Measurements from ENCODE around the gene PDZRN3. TPM values are rescaled to one million over a fixed set of nuclear protein-coding genes. Genes with fewer than 3 reads are reported as not detected.
A peak's percentile ranks its signal among the peaks of the same experiment; 100 is the strongest.

The PDZRN3 gene
- total and polyA plus RNA-seq, 11 donors: 30.2 to 163 (median 76.7) TPM

DNA sequence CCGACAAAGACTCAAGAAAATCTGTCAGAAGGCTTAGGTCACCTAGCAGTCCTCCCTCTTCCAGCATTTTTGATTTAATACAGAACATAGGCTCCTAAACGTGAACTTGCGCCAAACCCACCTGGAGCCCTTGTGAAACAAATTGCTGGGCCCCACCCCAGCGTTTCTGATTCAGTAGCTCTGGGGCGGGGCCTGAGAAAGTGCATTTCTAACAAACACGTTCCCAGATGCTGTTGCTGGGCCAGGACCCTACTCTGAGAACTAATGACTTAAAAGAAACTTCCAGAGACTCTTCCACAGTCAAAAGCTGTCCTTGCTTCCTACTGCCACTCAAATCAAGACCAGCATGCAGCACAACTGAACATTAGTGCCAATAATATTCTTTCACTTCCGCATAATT is 198.1 kb downstream of the PDZRN3 start:
- Histone ChIP-seq H3K4me1 (peaks cover 0 to 47% (median 22%) of the 10 kb centered on the region in 12 donors), H3K9me3 (no peaks in the 10 kb centered on the region), H3K27me3 (no peaks in the 10 kb centered on the region), H3K27ac (peak overlapping the region in 11 of 12 donors; percentile 8 to 75 (median 68)), H3K4me3 (no peak overlapping the region), H3K36me3 (no peaks in the 10 kb centered on the region)
- 55 to 66% (median 59%) methylated on average over 7 of the region's 7 CpGs for WGBS, 4 donors
- no peak for ATAC-seq
- TF ChIP-seq, protein P1, sequence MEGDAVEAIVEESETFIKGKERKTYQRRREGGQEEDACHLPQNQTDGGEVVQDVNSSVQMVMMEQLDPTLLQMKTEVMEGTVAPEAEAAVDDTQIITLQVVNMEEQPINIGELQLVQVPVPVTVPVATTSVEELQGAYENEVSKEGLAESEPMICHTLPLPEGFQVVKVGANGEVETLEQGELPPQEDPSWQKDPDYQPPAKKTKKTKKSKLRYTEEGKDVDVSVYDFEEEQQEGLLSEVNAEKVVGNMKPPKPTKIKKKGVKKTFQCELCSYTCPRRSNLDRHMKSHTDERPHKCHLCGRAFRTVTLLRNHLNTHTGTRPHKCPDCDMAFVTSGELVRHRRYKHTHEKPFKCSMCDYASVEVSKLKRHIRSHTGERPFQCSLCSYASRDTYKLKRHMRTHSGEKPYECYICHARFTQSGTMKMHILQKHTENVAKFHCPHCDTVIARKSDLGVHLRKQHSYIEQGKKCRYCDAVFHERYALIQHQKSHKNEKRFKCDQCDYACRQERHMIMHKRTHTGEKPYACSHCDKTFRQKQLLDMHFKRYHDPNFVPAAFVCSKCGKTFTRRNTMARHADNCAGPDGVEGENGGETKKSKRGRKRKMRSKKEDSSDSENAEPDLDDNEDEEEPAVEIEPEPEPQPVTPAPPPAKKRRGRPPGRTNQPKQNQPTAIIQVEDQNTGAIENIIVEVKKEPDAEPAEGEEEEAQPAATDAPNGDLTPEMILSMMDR (IDR thresholded peaks at IDR 0.05): no peak
- no peak for TF ChIP-seq POLR2A (IDR thresholded peaks at IDR 0.05)
- intact Hi-C loops (cut with DNase I): loop anchor here in 1 of 10 donors (2.0 kb wide), 1 partner anchor 326 kb away; no protein-coding TSS in a partner anchor
- no peak for DNase-seq

DNA sequence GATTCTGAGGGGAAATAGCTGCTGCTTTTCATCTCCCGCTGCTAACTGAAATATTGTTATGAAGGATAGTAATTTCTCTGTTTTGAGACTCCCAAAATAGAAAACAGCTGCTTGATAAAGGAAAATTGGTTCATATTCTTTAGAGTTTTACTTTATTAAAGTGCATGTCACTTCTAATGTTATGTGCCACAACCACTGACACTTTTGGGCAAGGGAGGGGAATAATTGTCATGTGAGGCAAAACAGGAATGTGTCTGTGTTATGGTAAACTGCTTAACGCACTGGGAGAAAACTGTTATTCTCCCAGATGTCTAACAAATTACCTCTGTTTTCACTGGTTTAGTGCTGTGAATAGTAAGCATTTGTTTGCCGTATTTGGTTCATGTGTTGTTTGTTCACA is 201.6 kb downstream of the PDZRN3 start:
- H3K27me3 ChIP-seq: no peaks in the 10 kb centered on the region
- WGBS, 4 donors: 36 to 58% (median 50%) methylated on average over 3 of the region's 3 CpGs
- peak overlapping the region in 4 of 12 donors; percentile 4 to 72 (median 26) for H3K27ac ChIP-seq
- no peak for TF ChIP-seq POLR2A (IDR thresholded peaks at IDR 0.05)
- TF ChIP-seq, protein P1 (IDR thresholded peaks at IDR 0.05): no peak
- DNase-seq (no peak), ATAC-seq (no peak)
- H3K4me3 ChIP-seq: no peak overlapping the region
- intact Hi-C loops (cut with DNase I): no loop called here
- H3K9me3 ChIP-seq: no peaks in the 10 kb centered on the region
- H3K36me3 ChIP-seq: no peaks in the 10 kb centered on the region
- H3K4me1 ChIP-seq: peaks cover 0 to 63% (median 32%) of the 10 kb centered on the region in 12 donors

DNA sequence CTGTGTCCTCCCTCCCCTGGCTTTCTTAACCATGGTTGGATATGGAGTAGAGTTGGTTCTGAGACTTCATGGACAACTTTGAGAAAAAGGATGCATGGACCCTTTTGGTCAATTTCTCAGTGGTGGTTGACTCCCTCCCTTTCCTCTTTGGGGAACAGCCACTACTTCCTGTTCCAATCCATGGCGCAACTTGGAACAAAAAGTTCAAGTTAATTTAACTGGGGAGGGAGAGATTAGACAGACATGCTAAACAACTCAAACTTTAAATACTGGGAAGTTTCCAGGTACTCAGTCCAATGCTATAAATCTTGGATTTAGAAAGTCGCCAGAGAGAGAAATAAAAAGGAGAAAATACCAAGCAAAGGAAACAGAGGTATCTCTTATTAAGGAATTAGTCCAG is 202.2 kb downstream of the PDZRN3 start:
- ATAC-seq (no peak), DNase-seq (no peak)
- peaks cover 0 to 59% (median 32%) of the 10 kb centered on the region in 12 donors for H3K4me1 ChIP-seq
- H3K4me3 ChIP-seq: no peak overlapping the region
- H3K9me3 ChIP-seq: no peaks in the 10 kb centered on the region
- WGBS, 4 donors: 42 to 56% (median 53%) methylated on average over 2 of the region's 2 CpGs
- H3K27ac ChIP-seq: peak overlapping the region in 3 of 12 donors; percentile 6 to 72 (median 46)
- no peaks in the 10 kb centered on the region for H3K36me3 ChIP-seq
- intact Hi-C loops (cut with DNase I): no loop called here
- no peak for TF ChIP-seq POLR2A (IDR thresholded peaks at IDR 0.05)
- TF ChIP-seq, protein P1 (IDR thresholded peaks at IDR 0.05): no peak
- H3K27me3 ChIP-seq: no peaks in the 10 kb centered on the region

DNA sequence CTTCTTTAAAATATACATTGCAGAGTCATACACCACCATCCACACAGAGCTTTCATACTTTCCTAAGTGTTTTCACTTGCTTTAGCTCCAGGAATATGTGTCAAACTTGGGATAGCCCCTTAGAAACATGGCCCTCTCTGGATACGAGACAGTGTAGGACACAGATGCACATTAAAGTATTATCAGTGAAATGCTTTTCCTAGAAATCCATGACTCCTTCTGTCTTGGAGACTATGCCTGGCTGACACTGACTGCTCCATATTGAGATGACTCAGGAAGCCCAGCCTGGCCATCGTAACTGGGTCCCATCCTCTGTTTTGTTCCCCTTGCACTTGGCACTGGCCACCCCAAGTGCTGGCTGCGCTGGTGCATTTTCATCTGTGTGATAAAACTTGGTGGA is 204.8 kb downstream of the PDZRN3 start:
- ATAC-seq (peak in 2 of 4 donors; percentile 23 to 48), DNase-seq (no peak)
- TF ChIP-seq POLR2A (IDR thresholded peaks at IDR 0.05): no peak
- TF ChIP-seq, protein P1 (IDR thresholded peaks at IDR 0.05): no peak
- Histone ChIP-seq H3K4me1 (peaks cover 0 to 44% (median 24%) of the 10 kb centered on the region in 12 donors), H3K36me3 (no peaks in the 10 kb centered on the region), H3K27ac (peak overlapping the region in 5 of 12 donors; percentile 13 to 72 (median 20)), H3K9me3 (no peaks in the 10 kb centered on the region), H3K4me3 (no peak overlapping the region), H3K27me3 (no peaks in the 10 kb centered on the region)
- WGBS, 4 donors: 51 to 72% (median 67%) methylated on average over 3 of the region's 3 CpGs
- intact Hi-C loops (cut with DNase I): loop anchor here in 1 of 10 donors (10.0 kb wide), 1 partner anchor 275 kb away; no protein-coding TSS in a partner anchor

Measured in heart left ventricle (tissue), 16 donors.